ENCODE measurements around the gene WWOX.
"Not testable (repeated sequence)": the region's sequence is repeated elsewhere in the genome, so short reads cannot be mapped to it uniquely, and the experiment has no call there.

WWOX gene

GRCh38 chr16:79049040-79049439, 949.6 kb downstream of the WWOX start:
- POLR2A ChIA-PET, result no interaction called here
- CTCF ChIA-PET, result no interaction called here
- DNase-seq (ENCODE audit: extremely low spot score), result no peak
- no peak for TF ChIP-seq CTCF (IDR thresholded peaks at IDR 0.05; ENCODE audit: control extremely low read depth, extremely low read depth, low read depth, missing control alignments)

GRCh38 chr16:79050063-79050462, 950.6 kb downstream of the WWOX start:
- CTCF ChIA-PET, result interaction anchor here (0.9 kb wide), 1 partner anchor 8 kb away, joined by 4 read pairs; no protein-coding TSS in a partner anchor
- TF ChIP-seq CTCF (IDR thresholded peaks at IDR 0.05; ENCODE audit: control extremely low read depth, extremely low read depth, low read depth, missing control alignments), result no peak
- POLR2A ChIA-PET, result no interaction called here
- DNase-seq (ENCODE audit: extremely low spot score), result no peak

- POLR2A ChIA-PET, result no interaction called here
- DNase-seq (ENCODE audit: extremely low spot score), result no peak
- CTCF ChIA-PET, result no interaction called here
- TF ChIP-seq CTCF (IDR thresholded peaks at IDR 0.05; ENCODE audit: control extremely low read depth, extremely low read depth, low read depth, missing control alignments), result no peak
Measured at GRCh38 chr16:79051313-79051712, 951.9 kb downstream of the WWOX start.

- POLR2A ChIA-PET; DNase-seq (ENCODE audit: extremely low spot score); CTCF ChIA-PET: not testable (repeated sequence)
Measured at GRCh38 chr16:79052198-79052597, 952.7 kb downstream of the WWOX start.

GRCh38 chr16:79053577-79053976, 954.1 kb downstream of the WWOX start:
- no peak for TF ChIP-seq CTCF (IDR thresholded peaks at IDR 0.05; ENCODE audit: control extremely low read depth, extremely low read depth, low read depth, missing control alignments)
- POLR2A ChIA-PET, result no interaction called here
- CTCF ChIA-PET, result no interaction called here

GRCh38 chr16:79054211-79054984, 954.9 kb downstream of the WWOX start:
- TF ChIP-seq CTCF (IDR thresholded peaks at IDR 0.05; ENCODE audit: control extremely low read depth, extremely low read depth, low read depth, missing control alignments), result no peak
- CTCF ChIA-PET, result no interaction called here
- POLR2A ChIA-PET, result no interaction called here
- no peak for DNase-seq (ENCODE audit: extremely low spot score)

More at GRCh38 chr16:79053577-79053976, 954.1 kb downstream of the WWOX start:
- DNase-seq (ENCODE audit: extremely low spot score), result no peak

- CTCF ChIA-PET, result no interaction called here
- POLR2A ChIA-PET, result no interaction called here
- no peak for TF ChIP-seq CTCF (IDR thresholded peaks at IDR 0.05; ENCODE audit: control extremely low read depth, extremely low read depth, low read depth, missing control alignments)
- no peak for DNase-seq (ENCODE audit: extremely low spot score)
Measured at GRCh38 chr16:79055251-79055970, 956.0 kb downstream of the WWOX start.
